HG02763 (cell line): Measurements from ENCODE around the gene ST6GALNAC3.
A peak's percentile ranks its signal among the peaks of the same experiment; 100 is the strongest.

ENCODE experiments used
- ATAC-seq: cut with Tn5 transposase; IDR thresholded peaks from one replicate; pipeline ENCODE4 v1.9.1; 2021; ENCODE audit warnings: mild to moderate bottlenecking, moderate library complexity; ENCODE audit not compliant: unreplicated experiment

ST6GALNAC3 gene

GRCh38 chr1:76186554-76187170 lies 112.1 kb downstream of the ST6GALNAC3 start:
- no peak for ATAC-seq

GRCh38 chr1:76187436-76187835 lies 112.9 kb downstream of the ST6GALNAC3 start:
- ATAC-seq = no peak

- ATAC-seq = no peak
Measured at GRCh38 chr1:76189310-76189709, 114.8 kb downstream of the ST6GALNAC3 start.

GRCh38 chr1:76190749-76191424 lies 116.3 kb downstream of the ST6GALNAC3 start:
- ATAC-seq = peak; percentile 60

- no peak for ATAC-seq
Measured at GRCh38 chr1:76191561-76191960, 117.0 kb downstream of the ST6GALNAC3 start.

GRCh38 chr1:76198452-76198851 lies 123.9 kb downstream of the ST6GALNAC3 start:
- no peak for ATAC-seq

- no peak for ATAC-seq
Measured at GRCh38 chr1:76202670-76203069, 128.1 kb downstream of the ST6GALNAC3 start.

GRCh38 chr1:76203127-76203526 lies 128.6 kb downstream of the ST6GALNAC3 start:
- ATAC-seq = no peak

GRCh38 chr1:76209238-76209637 lies 134.7 kb downstream of the ST6GALNAC3 start:
- no peak for ATAC-seq

GRCh38 chr1:76209648-76210047 lies 135.1 kb downstream of the ST6GALNAC3 start:
- no peak for ATAC-seq

- no peak for ATAC-seq
Measured at GRCh38 chr1:76210160-76210559, 135.6 kb downstream of the ST6GALNAC3 start.

- ATAC-seq = no peak
Measured at GRCh38 chr1:76218888-76219287, 144.3 kb downstream of the ST6GALNAC3 start.

GRCh38 chr1:76219366-76219818 lies 144.8 kb downstream of the ST6GALNAC3 start:
- no peak for ATAC-seq

GRCh38 chr1:76224752-76225151 lies 150.2 kb downstream of the ST6GALNAC3 start:
- ATAC-seq = no peak

- ATAC-seq = no peak
Measured at GRCh38 chr1:76225526-76225925, 151.0 kb downstream of the ST6GALNAC3 start.

- no peak for ATAC-seq
Measured at GRCh38 chr1:76227621-76228020, 153.1 kb downstream of the ST6GALNAC3 start.

GRCh38 chr1:76229279-76230005 lies 154.9 kb downstream of the ST6GALNAC3 start:
- ATAC-seq = no peak

- no peak for ATAC-seq
Measured at GRCh38 chr1:76230842-76231281, 156.3 kb downstream of the ST6GALNAC3 start.

- no peak for ATAC-seq
Measured at GRCh38 chr1:76231320-76231719, 156.8 kb downstream of the ST6GALNAC3 start.

GRCh38 chr1:76232666-76233065 lies 158.1 kb downstream of the ST6GALNAC3 start:
- ATAC-seq = no peak

GRCh38 chr1:76234061-76234460 lies 159.5 kb downstream of the ST6GALNAC3 start:
- ATAC-seq = no peak

- no peak for ATAC-seq
Measured at GRCh38 chr1:76237211-76237610, 162.7 kb downstream of the ST6GALNAC3 start.
